Activated naive CD4-positive, alpha-beta T cell treated with Interleukin-2 at 50 U/mL for 16 hours (primary cell): ENCODE data around the gene CCDC154.

Experiments used
- DNase-seq: peaks from one replicate; pipeline ENCODE4 v3.0.0-alpha.2; 2020

Gene CCDC154

GRCh38 chr16:1385232-1385631 lies 59.1 kb downstream of the CCDC154 start:
- no peak for DNase-seq
